ACC112 (cell line): ENCODE results near the gene OXGR1.

Experiments used
- H2AFZ ChIP-seq: fragments of 200-600 bp; sonication (generic); one replicate; pipeline ENCODE4 v1.6.0; 2017; ENCODE audit warnings: antibody characterized with exemption, low read length; ENCODE audit not compliant: unreplicated experiment
- H3K27ac ChIP-seq: fragments of 200-600 bp; sonication (generic); 2 replicates; pipeline ENCODE4 v1.5.1; 2014; ENCODE audit warnings: low read depth, mild to moderate bottlenecking, antibody characterized with exemption, low read length, moderate library complexity
- H3K27me3 ChIP-seq: fragments of 200-600 bp; sonication (generic); 2 replicates; pipeline ENCODE4 v1.6.1; 2014; ENCODE audit warnings: mild to moderate bottlenecking, antibody characterized with exemption, low read length, moderate library complexity, mixed read lengths; ENCODE audit not compliant: insufficient read depth
- H3K36me3 ChIP-seq: fragments of 200-600 bp; sonication (generic); 2 replicates; pipeline ENCODE4 v1.6.1; 2016; ENCODE audit warnings: mild to moderate bottlenecking, antibody characterized with exemption, low read length, moderate library complexity, mixed read lengths; ENCODE audit not compliant: insufficient read depth
- H3K4me1 ChIP-seq: fragments of 200-600 bp; sonication (generic); one replicate; pipeline ENCODE4 v1.6.1; 2016; ENCODE audit warnings: low read length, mixed read lengths; ENCODE audit not compliant: insufficient read depth, unreplicated experiment, control insufficient read depth
- H3K4me3 ChIP-seq: fragments of 200-600 bp; sonication (generic); 2 replicates; pipeline ENCODE4 v1.5.1; 2014; ENCODE audit warnings: mild to moderate bottlenecking, low read depth, low read length
- H3K79me2 ChIP-seq: fragments of 200-600 bp; sonication (generic); one replicate; pipeline ENCODE4 v1.6.0; 2016; ENCODE audit warnings: low read length; ENCODE audit not compliant: control insufficient read depth, unreplicated experiment, insufficient read depth

The OXGR1 gene

DNA sequence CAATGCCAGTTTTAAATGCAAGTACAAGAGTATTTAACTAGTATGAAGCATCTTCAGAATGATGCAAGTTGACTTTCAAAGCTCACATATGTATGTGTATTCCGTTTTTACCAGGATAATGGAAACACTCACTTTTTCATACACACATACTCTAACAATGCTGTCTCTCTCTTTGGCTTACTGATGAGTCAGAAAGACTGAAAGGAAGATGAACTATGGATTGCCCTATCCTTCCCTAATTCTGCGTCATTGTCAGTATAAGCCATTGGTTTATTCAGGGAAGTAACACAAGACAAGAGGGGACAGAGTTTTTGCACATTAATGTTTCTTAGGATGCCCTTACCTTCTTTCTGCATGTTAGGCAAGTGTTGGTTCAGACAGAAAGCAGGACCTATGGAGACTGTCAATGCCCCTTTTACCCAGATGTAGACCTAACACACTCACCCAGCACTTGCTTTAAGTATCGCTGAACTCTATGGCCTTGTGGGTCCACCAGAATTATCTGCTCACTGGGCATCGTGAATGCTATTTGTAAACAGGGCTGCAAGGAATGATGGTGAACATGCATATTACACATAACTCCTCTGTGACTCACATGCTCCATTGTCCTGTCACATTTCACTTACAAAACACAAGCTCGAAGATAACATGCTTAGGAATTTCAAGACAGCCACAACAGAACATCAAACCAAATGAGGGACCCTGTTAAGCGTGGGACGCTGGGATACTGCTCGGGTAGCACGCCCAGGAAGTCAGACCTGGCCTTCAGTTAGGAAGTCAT, 10.0 kb upstream of the OXGR1 start:
- Histone ChIP-seq H3K36me3 (no peaks in the 10 kb centered on the region), H3K4me1 (peaks cover 23% of the 10 kb centered on the region), H3K79me2 (no peaks in the 10 kb centered on the region), H3K27ac (no peak overlapping the region; the same call in 1 of the 2 replicates), H3K4me3 (no peak overlapping the region), H2AFZ (no peak overlapping the region), H3K27me3 (no peaks in the 10 kb centered on the region)

DNA sequence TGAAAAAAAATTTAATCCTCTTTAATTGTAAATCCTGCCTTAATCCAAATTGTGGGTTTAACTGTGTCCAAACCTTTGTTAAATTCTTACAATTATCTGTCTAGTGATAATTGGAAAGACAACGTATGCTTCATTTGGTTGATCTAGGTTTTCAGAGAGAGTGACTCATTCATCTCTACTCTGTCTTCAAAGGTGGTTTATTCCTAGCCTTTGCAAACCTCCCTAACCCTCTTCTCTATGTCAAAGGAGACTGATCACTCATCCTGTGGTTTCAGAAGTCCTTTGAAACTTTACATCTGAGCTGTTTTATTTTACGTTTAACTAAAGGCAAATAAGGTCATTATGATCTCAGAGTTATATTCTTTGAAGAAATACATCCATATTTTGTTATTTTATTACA, 8.8 kb upstream of the OXGR1 start:
- Histone ChIP-seq H2AFZ (no peak overlapping the region), H3K4me3 (no peak overlapping the region), H3K4me1 (peaks cover 23% of the 10 kb centered on the region), H3K79me2 (no peaks in the 10 kb centered on the region), H3K27ac (no peak overlapping the region), H3K36me3 (no peaks in the 10 kb centered on the region), H3K27me3 (peaks cover 2% of the 10 kb centered on the region)

DNA sequence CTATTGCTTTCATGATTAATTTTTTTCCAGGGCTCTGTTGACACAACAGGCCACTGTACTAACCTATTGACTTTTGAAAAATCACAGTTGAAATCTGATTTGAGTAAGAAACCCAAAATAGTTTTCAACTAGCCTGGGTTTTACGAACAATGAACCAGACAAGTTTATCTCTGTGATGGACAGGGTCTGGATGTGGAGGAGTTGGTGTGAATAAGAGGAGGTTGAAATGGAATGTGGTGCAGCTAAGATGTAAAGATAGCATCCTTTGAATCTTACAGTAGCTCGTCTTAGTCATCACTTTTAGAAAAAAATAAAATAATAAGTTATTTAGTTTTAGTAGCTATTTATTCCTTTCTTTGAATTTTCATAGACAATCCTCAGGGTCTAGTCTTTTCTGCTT, 8.3 kb upstream of the OXGR1 start:
- no peak overlapping the region for H3K27ac ChIP-seq
- no peak overlapping the region for H3K4me3 ChIP-seq
- peaks cover 23% of the 10 kb centered on the region for H3K4me1 ChIP-seq
- peaks cover 4% of the 10 kb centered on the region for H3K27me3 ChIP-seq
- H3K36me3 ChIP-seq: no peaks in the 10 kb centered on the region
- H3K79me2 ChIP-seq: no peaks in the 10 kb centered on the region
- no peak overlapping the region for H2AFZ ChIP-seq

DNA sequence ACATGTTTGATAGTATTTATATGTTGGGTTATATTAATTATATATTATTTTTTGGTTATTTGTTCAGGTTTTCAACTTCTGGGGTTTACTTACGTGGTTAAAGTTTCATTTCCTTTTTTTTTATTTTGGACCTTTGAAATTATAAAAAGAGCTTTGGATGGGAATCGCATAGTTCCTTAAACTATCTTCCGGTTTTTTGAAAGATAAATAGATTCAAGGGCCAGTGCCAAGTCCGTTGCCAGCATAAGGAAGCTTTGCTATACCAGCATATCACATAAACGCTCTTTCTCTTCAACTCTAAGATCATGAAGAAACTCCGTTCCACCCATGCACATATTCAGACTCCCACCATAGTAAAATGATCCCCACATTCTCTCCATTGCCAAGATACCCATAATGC, 7.4 kb upstream of the OXGR1 start:
- no peak overlapping the region for H3K27ac ChIP-seq
- peaks cover 23% of the 10 kb centered on the region for H3K4me1 ChIP-seq
- peaks cover 11% of the 10 kb centered on the region for H3K27me3 ChIP-seq
- no peak overlapping the region for H2AFZ ChIP-seq
- H3K79me2 ChIP-seq: no peaks in the 10 kb centered on the region
- no peaks in the 10 kb centered on the region for H3K36me3 ChIP-seq
- no peak overlapping the region for H3K4me3 ChIP-seq

GRCh38 chr13:97000295-97000925, 6.1 kb upstream of the OXGR1 start:
- Histone ChIP-seq H3K79me2 (no peaks in the 10 kb centered on the region), H3K4me1 (peaks cover 15% of the 10 kb centered on the region), H2AFZ (no peak overlapping the region), H3K27ac (no peak overlapping the region), H3K4me3 (no peak overlapping the region), H3K27me3 (peaks cover 23% of the 10 kb centered on the region), H3K36me3 (no peaks in the 10 kb centered on the region)

GRCh38 chr13:96999091-96999490, 4.8 kb upstream of the OXGR1 start:
- H3K4me1 ChIP-seq: peaks cover 3% of the 10 kb centered on the region
- no peaks in the 10 kb centered on the region for H3K36me3 ChIP-seq
- H3K27ac ChIP-seq: no peak overlapping the region
- H3K27me3 ChIP-seq: peaks cover 35% of the 10 kb centered on the region
- no peak overlapping the region for H2AFZ ChIP-seq
- no peaks in the 10 kb centered on the region for H3K79me2 ChIP-seq
- no peak overlapping the region for H3K4me3 ChIP-seq

GRCh38 chr13:96998051-96998450, 3.8 kb upstream of the OXGR1 start:
- Histone ChIP-seq H3K36me3 (no peaks in the 10 kb centered on the region), H3K27me3 (peaks cover 46% of the 10 kb centered on the region), H3K27ac (no peak overlapping the region), H3K4me1 (peaks cover 2% of the 10 kb centered on the region), H2AFZ (no peak overlapping the region), H3K4me3 (no peak overlapping the region), H3K79me2 (no peaks in the 10 kb centered on the region)

- Histone ChIP-seq H3K79me2 (no peaks in the 10 kb centered on the region), H3K4me1 (no peaks in the 10 kb centered on the region), H3K4me3 (no peak overlapping the region), H3K27me3 (peaks cover 56% of the 10 kb centered on the region), H3K27ac (no peak overlapping the region), H2AFZ (no peak overlapping the region), H3K36me3 (no peaks in the 10 kb centered on the region)
These were observed 2.6 kb upstream of the OXGR1 start for GRCh38 chr13:96996886-96997285.

DNA sequence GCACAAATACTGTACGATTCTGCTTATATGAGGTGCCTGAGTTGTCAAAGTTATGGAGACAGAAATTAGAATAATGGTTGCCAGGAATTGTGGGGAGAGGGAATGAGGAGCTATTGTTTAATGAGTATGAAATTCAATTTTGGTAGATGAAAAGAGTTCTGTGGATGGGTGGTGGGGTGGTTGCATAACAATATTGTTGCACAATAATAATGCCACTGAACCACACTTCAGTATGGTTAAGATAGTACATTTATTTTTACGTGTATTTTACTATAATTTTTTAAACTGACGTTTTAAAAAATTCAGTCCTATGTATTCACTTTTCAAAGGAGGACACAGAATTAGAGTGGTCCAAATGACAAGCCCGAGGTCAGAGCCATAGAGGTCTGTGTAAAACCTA, 1.8 kb upstream of the OXGR1 start:
- Histone ChIP-seq H3K27me3 (peaks cover 63% of the 10 kb centered on the region), H3K27ac (no peak overlapping the region), H2AFZ (no peak overlapping the region), H3K4me1 (no peaks in the 10 kb centered on the region), H3K36me3 (no peaks in the 10 kb centered on the region), H3K4me3 (no peak overlapping the region), H3K79me2 (no peaks in the 10 kb centered on the region)

GRCh38 chr13:96994858-96995243, 575 bp upstream of the OXGR1 start:
- Histone ChIP-seq H3K27me3 (peaks cover 74% of the 10 kb centered on the region), H2AFZ (no peak overlapping the region), H3K4me1 (no peaks in the 10 kb centered on the region), H3K27ac (no peak overlapping the region), H3K36me3 (no peaks in the 10 kb centered on the region), H3K79me2 (no peaks in the 10 kb centered on the region), H3K4me3 (peak overlapping the region; percentile 77; the same call in 1 of the 2 replicates)

DNA sequence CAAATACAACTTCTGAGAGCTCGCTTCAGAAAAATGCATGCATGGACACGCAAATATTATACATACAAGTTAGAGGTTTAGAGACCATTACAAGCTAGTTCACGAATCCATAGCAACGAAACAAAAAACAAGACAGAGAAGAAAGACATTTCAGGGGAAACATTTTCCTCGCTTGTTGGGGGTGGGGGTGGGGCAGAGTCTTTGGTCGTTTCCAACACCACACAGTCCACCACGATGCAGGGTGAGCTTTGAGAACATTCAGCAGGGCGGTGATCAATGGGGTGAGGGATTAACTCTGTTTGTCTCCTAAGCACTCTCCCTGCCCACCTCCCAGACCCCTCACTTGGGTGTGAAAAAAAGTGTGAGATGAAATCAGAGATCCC, 651 bp downstream of the OXGR1 start:
- no peaks in the 10 kb centered on the region for H3K79me2 ChIP-seq
- peaks cover 85% of the 10 kb centered on the region for H3K27me3 ChIP-seq
- peak overlapping the region; percentile 77 for H3K4me3 ChIP-seq
- no peaks in the 10 kb centered on the region for H3K4me1 ChIP-seq
- no peaks in the 10 kb centered on the region for H3K36me3 ChIP-seq
- H2AFZ ChIP-seq: peak overlapping the region; percentile 40
- H3K27ac ChIP-seq: no peak overlapping the region
